ENCODE data around the gene MACIR. TPM values are rescaled to one million over a fixed set of nuclear protein-coding genes. Genes with fewer than 3 reads are reported as not detected.

The MACIR gene
- total and polyA plus RNA-seq, 4 donors, result 0.69 to 18.6 (median 0.83) TPM

- no peak for TF ChIP-seq YY1 (IDR thresholded peaks at IDR 0.05)
Measured at GRCh38 chr5:103234239-103234975, 24.2 kb upstream of the MACIR start (continued).

DNA sequence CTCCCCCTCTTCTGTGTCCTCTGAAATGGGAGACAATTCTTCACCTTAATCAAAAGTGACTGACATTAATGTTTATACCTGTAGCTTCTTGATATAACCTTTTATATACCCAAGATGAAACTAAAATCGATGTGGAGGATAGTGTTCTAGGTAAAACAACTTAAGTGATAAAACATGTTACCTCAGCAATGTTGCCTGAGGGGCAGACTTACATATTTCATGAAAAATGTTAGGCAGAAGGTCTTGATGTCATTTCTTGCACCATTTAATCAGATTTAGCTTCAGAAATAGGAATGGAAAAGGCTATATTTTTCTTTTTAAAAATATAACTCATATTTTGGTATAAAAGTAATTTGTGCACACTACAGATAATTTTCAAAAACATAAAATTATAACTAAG lies 22.7 kb upstream of the MACIR start:
- Histone ChIP-seq H3K27me3 (ENCODE audit: control insufficient read depth in 4 of 4, insufficient read depth in 4 of 4, low read length in 3 of 4) (peaks cover 0 to under 1% (median 0%) of the 10 kb centered on the region in 4 donors), H3K9ac (ENCODE audit: low read depth in 1 of 2, low read length in 2 of 2) (no peak overlapping the region), H3K4me3 (ENCODE audit: low read depth in 1 of 3, low read length in 3 of 3) (no peak overlapping the region), H3K4me1 (ENCODE audit: control insufficient read depth in 4 of 4, insufficient read depth in 4 of 4, low read length in 3 of 4) (no peaks in the 10 kb centered on the region), H3K9me3 (ENCODE audit: control insufficient read depth in 4 of 4, low read length in 3 of 4) (peaks cover 0 to 6% (median 0%) of the 10 kb centered on the region in 4 donors), H3K27ac (ENCODE audit: low read depth in 1 of 2, low read length in 2 of 2) (no peak overlapping the region), H3K36me3 (ENCODE audit: control insufficient read depth in 4 of 4, insufficient read depth in 3 of 4, low read depth in 1 of 4, low read length in 3 of 4) (no peaks in the 10 kb centered on the region)
- no peak for DNase-seq (ENCODE audit: low spot score)
- 79% methylated on average over 1 of the region's 1 CpG for WGBS
- no peak for TF ChIP-seq GABPA (IDR thresholded peaks at IDR 0.05 in 1 of 2, conservative IDR thresholded peaks at IDR 0.05 in 1 of 2)
- TF ChIP-seq EGR1 (IDR thresholded peaks at IDR 0.05; ENCODE audit: low read depth in 2 of 2), result no peak
- TF ChIP-seq HNF4G (IDR thresholded peaks at IDR 0.05), result no peak
- no peak for TF ChIP-seq CTCF (IDR thresholded peaks at IDR 0.05; ENCODE audit: low read depth, low read length, missing input control)
- no peak for TF ChIP-seq NR2F2 (IDR thresholded peaks at IDR 0.05)
- no peak for TF ChIP-seq FOXA1 (IDR thresholded peaks at IDR 0.05)

- WGBS, result 82% methylated on average over 1 of the region's 1 CpG
- H3K4me3 ChIP-seq (ENCODE audit: low read depth in 1 of 3, low read length in 3 of 3), result no peak overlapping the region
- H3K27me3 ChIP-seq (ENCODE audit: control insufficient read depth in 4 of 4, insufficient read depth in 4 of 4, low read length in 3 of 4), result peaks cover 0 to 5% (median 0%) of the 10 kb centered on the region in 4 donors
- H3K4me1 ChIP-seq (ENCODE audit: control insufficient read depth in 4 of 4, insufficient read depth in 4 of 4, low read length in 3 of 4), result no peaks in the 10 kb centered on the region
- H3K27ac ChIP-seq (ENCODE audit: low read depth in 1 of 2, low read length in 2 of 2), result no peak overlapping the region
- no peak overlapping the region for H3K9ac ChIP-seq (ENCODE audit: low read depth in 1 of 2, low read length in 2 of 2)
- peaks cover 0 to 11% (median 0%) of the 10 kb centered on the region in 4 donors for H3K9me3 ChIP-seq (ENCODE audit: control insufficient read depth in 4 of 4, low read length in 3 of 4)
- H3K36me3 ChIP-seq (ENCODE audit: control insufficient read depth in 4 of 4, insufficient read depth in 3 of 4, low read depth in 1 of 4, low read length in 3 of 4), result no peaks in the 10 kb centered on the region
- no peak for DNase-seq (ENCODE audit: low spot score)
- TF ChIP-seq NR2F2 (IDR thresholded peaks at IDR 0.05) (no peak), FOXA1 (IDR thresholded peaks at IDR 0.05) (no peak), HNF4A (conservative IDR thresholded peaks at IDR 0.05) (no peak), RXRA (IDR thresholded peaks at IDR 0.05) (no peak)
- TF ChIP-seq, protein P1, sequence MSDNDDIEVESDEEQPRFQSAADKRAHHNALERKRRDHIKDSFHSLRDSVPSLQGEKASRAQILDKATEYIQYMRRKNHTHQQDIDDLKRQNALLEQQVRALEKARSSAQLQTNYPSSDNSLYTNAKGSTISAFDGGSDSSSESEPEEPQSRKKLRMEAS (IDR thresholded peaks at IDR 0.05), result no peak
- TF ChIP-seq, protein P2, sequence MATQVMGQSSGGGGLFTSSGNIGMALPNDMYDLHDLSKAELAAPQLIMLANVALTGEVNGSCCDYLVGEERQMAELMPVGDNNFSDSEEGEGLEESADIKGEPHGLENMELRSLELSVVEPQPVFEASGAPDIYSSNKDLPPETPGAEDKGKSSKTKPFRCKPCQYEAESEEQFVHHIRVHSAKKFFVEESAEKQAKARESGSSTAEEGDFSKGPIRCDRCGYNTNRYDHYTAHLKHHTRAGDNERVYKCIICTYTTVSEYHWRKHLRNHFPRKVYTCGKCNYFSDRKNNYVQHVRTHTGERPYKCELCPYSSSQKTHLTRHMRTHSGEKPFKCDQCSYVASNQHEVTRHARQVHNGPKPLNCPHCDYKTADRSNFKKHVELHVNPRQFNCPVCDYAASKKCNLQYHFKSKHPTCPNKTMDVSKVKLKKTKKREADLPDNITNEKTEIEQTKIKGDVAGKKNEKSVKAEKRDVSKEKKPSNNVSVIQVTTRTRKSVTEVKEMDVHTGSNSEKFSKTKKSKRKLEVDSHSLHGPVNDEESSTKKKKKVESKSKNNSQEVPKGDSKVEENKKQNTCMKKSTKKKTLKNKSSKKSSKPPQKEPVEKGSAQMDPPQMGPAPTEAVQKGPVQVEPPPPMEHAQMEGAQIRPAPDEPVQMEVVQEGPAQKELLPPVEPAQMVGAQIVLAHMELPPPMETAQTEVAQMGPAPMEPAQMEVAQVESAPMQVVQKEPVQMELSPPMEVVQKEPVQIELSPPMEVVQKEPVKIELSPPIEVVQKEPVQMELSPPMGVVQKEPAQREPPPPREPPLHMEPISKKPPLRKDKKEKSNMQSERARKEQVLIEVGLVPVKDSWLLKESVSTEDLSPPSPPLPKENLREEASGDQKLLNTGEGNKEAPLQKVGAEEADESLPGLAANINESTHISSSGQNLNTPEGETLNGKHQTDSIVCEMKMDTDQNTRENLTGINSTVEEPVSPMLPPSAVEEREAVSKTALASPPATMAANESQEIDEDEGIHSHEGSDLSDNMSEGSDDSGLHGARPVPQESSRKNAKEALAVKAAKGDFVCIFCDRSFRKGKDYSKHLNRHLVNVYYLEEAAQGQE (IDR thresholded peaks at IDR 0.05), result no peak
Measured at GRCh38 chr5:103237778-103238177, 20.8 kb upstream of the MACIR start.

Data from liver (tissue), 9 donors.